Activated CD4-positive, alpha-beta T cell treated with anti-CD3 and anti-CD28 coated beads, Interleukin-2, amount 50 U/mL, for 1 hour (primary cell): ENCODE results near the gene TMEM174.
"Not testable (repeated sequence)": the region's sequence is repeated elsewhere in the genome, so short reads cannot be mapped to it uniquely, and the experiment has no call there.

ENCODE experiments used
- DNase-seq: peaks from one replicate; pipeline ENCODE4 v3.0.0-alpha.2; 2020

Gene TMEM174

DNA sequence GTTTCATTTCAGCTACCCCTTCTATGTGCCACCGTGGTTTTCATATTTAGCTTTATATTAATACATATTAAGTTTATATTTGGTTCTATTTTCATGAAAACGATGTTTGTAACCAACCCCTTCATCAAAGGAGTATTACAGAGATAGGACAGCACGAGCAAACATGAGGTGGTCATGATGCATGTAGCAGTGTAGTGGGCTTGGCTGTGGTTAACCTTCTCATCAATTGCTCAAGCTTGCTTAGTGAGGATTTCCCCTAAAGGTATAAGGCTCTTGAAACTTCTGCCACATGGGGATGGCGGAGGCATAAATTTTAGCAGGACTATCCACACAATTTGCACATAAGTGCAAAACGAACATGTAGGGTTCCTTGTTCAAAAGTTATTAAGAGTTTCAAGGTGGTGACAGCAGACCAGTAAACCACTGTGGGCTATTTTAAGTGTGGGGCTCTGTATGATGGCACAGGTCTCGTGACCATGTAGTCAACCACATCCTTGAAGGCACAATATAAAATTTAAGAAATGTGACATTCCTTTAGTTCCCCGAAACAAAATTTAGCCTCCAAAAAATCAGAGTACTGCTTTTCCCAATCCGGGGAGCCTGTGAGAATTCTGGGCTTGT lies 24.8 kb downstream of the TMEM174 start:
- no peak for DNase-seq

DNA sequence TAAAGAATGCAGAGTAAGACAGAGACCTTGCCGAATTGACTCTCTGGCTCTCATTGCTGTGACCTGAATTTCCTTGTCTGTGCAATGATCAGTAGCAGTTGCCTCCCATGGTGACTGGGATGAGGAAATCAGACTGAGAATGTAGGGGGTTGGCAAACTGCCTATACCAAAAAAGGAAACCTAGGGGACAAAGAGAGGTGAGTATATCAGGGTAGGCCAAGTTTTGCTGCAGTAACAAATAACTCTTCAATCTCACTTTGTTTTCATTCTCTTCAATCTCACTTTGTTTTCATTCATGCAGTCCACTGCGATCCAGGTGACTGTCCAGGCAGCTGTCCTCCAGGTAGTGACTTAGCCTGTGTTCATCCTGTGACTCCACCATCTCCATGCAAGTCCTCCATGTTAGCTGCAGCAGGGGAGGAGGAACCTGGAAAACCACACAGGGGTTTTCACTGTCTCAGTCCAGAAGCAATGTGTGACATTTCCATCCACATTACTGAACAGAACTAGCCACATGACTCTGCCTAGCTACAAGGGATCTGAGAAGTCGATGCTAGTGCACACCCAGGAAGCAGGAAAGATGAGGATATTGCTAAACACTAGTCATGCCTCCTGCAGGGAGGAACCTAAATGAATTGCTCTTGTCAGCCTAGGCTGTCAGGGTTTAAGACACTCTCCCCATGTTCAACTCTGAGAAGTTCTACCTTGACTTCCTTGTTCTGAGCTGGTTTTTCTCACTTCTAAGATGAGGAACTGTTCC lies 26.0 kb downstream of the TMEM174 start:
- DNase-seq, result no peak

DNA sequence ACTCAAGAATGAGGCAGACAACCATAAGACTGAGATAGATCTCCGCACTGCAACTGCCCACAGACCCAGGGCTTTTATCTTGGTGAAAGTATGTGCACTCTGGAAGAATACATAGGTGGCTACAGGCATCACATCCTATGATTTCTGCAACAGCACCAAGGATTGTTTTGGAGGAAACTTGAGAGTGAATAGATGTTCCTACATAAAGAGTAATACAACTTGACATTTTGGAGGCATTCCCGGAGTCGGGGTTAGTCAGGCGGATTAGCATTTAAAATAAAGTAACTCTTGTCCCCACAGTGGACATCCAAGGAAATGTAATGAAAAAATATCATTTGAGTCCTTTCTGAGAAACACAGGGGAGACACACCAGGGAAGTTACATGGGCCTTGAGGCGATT lies 26.7 kb downstream of the TMEM174 start:
- no peak for DNase-seq

DNA sequence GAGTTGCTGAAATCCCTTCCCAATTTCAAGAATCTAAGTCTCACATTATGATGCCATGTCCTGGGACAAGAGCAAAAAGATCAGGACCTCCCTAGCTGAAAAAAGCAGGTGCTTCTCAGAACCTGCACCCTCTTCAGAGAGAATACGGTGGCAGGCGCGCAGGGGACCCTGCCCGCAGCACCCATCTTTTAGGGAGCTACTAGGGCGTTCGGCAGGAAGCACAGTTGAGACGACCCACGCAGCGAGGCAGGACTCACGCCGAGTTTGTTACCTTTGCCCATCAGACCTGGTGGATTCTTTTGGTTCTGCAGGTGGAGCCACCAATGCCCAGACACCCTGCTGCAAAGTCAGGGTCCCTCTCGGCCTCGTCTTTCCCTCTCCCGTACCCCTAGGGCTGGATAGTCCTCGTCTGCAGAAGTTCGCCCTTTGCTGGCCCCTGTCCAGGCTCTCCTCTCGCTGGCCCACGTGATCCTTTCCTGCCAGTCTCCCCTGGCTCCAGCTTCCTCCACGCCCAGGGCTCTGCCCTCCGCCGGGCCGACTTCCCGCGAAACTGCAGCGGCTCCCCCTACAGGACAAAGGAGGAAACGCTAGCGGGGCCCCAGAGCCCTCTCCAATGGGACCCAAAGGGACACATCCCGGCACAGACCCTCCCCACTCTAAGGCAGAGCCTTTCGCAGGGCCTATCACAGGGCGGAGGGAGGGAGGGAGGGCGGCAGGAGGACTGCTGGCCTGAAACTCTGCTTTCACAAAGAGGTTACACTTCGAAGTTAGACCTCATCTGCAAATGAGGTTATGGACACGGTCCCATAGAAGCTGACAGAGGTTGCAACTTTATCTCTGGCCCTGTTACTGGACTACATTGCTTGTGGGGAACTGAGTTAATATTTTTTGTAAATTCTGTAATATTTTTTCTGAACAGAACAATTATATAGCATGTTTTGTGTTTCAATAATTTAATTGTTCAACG lies 28.8 kb downstream of the TMEM174 start:
- peak; percentile 66 for DNase-seq

DNA sequence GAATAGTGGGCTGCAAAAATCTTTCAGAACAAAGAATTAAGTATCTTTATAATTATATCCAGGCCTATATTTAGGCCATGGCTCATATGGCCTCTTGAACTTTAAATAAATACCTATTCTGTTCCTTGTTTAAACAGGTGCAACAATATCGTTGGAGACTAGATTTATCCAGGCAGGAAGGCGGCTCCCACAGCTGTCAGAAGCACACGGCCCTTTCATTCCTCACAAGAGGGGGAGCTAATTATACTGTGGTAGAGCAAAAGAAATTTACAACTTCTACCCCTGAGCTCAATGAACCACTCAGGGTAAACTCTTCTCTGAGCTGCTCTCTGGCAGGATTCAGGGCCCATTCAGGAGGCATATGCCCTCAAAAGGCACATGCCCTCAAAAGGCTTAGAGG lies 31.3 kb downstream of the TMEM174 start:
- no peak for DNase-seq

DNA sequence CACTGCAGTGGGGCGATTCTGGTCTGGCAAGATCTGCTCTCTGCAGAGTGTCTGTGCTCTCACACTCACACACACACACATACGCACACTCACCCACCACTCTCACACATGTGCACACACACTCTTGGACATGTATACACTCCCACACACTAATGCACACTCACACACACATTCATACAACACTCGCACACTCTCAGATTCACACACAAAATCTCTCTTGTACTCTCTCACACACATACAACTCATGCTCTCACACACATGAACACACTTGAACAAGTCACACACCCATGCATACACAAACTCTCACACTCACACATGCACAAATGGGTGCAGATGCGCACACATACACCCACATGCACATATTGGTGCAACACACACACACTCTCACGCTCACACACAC lies 31.7 kb downstream of the TMEM174 start:
- DNase-seq, result no peak

DNA sequence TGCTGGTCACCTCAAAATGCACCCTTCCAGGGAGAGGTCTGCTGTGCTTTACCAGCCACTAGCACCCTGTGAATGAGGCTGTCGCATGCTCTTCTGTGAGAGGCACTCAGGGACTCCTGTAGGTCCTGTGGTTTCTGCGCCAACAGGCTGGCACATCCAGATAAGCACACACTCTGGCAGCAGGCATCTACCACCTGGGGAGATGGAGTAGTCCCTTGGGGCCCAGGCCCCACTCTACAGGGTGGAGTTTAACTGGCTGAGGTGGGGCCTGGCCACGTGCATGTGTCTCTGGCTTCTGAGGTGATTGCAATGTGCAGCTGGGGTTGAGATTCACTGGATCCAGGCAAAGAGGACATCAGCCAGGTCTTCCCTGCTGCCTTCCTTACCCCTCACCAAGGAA lies 32.3 kb downstream of the TMEM174 start:
- no peak for DNase-seq

DNA sequence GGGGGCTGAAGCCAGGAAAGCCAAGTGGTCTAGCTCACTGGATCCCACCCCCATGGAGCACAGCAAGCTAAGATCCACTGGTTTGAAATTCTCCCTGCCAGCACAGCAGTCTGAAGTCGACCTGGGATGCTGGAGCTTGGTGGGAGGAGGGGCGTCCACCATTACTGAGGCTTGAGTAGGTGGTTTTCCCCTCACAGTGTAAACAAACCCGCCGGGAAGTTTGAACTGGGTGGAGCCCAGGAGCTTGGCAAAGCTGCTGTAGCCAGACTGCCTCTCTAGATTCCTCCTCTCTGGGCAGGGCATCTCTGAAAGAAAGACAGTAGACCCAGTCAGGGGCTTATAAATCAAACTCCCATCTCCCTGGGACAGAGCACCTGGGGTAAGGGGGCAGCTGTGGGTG lies 34.2 kb downstream of the TMEM174 start:
- DNase-seq, result not testable (repeated sequence)

DNA sequence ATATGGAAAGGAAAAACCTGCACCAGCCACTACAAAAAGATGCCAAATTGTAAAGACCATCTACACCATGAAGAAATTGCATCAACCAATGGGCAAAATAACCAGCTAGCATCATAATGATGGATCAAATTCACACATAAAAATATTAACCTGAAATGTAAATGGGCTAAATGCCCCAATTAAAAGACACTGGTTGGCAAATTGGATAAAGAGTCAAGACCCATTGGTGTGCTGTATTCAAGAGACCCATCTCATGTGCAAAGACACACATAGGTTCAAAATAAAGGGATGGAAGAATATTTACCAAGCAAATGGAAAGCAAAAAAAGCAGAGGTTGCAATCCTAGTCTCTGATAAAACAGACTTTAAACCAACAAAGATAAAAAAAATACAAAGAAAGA lies 36.1 kb downstream of the TMEM174 start:
- not testable (repeated sequence) for DNase-seq

DNA sequence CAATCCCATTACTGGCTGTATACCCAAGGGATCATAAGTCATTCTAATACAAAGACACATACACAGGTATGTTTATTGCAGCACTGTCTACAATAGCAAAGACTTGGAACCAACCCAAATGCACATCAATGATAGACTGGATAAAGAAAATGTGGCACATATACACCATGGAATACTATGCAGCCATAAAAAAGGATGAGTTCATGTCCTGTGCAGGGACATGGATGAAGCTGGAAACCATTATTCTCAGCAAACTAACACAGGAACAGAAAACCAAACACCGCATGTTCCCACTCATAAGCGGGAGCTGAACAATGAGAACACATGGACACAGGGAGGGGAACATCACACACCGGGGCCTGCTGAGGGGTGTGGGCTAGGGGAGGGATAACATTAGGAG lies 39.7 kb downstream of the TMEM174 start:
- DNase-seq, result not testable (repeated sequence)

DNA sequence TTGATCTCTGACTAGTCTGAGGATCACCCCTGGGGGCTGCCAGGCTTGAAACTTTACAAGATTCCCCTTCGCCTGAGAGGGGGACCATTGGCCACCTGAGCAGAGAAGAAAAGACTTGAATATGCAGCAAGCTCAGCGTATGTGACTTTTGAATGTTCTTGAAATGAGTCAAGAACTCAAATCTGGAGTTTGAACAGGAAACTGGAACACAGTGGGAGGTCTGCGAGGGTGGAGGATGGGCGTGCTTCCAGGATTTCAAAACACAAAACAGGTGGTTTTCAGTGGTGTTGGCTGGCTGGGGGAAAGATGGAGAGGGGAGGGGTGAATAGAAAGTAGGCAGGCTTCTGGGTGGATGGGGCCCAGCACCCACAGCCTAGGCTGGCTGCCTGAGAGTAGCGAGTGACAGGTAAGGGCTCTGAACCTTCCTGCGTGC lies 40.6 kb downstream of the TMEM174 start:
- no peak for DNase-seq

DNA sequence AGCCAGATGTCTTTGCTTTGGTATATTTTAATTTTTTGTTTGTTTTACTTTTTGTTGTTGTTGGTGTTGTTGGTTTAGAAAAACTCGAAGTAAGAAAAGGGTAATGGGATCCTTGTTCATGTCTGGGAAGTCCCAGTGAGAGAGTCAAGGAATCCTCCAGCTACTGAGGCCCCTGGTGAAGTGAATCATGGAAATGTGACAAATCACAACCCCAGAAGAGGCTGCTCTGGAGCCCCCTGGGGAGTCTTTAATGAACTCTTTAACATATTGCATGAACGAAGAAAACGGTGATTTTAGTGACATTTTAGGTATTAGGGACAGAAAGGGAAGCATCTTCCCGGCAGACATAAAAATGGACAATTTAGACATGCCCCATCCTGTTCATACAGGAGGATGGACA lies 41.3 kb downstream of the TMEM174 start:
- no peak for DNase-seq

DNA sequence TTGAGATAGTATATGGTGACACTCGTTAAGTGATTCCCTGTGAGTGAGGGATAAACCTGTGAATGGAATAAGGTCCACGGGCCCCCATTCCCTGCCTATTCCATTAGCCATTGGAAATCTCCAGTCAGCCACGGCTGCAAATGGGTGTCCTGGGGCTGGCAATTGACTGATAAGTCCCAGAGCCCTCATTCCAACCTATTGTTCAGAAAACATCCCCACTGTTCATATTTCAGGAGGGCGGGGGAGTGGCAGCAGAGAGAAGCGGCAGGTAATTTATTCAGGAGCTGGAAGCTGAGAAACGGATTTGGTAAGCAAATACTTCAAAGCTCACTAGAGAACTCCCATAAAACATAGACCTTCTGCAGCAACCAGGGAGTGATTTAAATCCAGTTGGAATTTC lies 42.0 kb downstream of the TMEM174 start:
- DNase-seq, result no peak

DNA sequence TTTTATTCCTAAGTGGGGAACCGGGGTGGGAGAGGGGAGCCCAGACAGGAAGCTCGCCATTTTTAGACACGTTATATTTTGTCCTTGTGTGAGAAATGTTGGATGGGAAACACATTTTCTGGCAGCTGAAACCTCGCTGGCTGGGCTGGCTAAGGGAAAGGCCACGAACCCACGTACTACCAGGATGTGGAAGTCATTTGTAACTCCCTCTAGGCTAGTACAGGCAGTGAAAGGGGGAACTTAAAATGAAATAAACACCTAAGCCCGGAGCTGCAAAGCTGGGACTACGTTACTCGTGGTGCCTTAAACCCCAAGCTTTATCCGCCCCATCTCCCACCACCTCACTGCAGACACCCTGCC lies 42.5 kb downstream of the TMEM174 start:
- DNase-seq, result no peak

DNA sequence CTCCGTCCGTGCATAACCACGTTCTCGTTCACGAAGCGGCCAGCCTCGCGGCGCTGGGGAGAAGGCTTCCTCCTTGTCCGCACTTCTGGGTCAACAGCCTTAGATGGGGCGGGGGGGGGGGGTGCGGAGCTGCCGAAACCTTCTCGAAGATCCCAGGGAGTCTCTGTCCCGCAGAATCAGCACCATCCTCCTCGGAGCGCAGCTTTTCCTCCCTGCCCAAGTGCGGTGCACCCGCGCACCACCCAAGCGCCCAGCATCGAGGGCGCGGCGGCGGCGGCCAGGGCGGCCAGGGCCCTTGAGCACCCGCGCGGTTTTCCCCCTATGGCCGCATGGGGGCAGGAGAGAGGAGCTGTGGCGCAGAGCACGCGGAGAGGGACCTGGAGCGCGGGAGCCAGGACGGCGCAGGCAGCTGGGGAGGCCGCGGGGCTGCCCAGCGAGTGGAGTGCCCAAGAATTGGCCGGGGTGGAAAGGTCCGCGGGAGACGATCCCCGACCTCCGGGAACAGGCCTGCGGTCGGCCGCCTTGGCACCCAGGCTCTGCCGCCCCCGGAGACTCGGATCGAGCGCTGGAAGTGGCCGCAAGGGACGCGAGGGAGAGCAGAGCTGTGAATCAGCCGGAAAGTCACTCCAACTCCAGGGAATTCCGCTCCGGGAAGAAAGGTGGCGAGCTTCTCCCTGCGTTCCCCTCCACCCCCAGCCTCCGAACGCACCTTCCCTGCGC lies 43.1 kb downstream of the TMEM174 start:
- peak; percentile 55 for DNase-seq

DNA sequence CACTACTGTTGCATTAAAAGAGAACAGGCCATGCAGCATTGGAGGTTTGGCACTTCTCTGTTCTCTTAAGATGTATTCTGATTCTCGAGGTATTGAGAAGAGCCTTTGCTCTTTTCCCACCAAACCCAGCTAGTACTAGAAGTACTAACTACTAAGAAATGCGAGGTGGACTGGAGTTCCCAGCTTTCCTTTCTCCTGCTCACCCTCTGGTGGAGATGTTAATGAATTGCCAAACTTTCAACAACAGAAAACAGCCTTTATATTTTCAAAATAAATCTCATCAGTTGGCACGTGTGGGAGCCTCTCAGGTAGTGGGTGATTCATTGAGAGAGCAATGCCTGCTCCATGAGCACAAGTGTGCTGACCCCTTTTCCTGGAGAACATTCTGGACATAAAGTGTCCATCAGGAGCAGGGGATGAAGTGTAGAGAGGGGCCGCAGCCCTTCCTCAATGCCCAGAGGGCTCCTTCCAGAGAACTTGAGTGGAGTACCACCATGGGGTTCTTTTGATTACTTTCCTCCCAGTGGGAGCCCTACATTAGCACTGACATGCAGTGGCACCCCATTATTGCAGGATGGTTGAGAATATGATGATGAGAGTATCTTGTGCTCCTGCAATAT lies 45.7 kb downstream of the TMEM174 start:
- no peak for DNase-seq

DNA sequence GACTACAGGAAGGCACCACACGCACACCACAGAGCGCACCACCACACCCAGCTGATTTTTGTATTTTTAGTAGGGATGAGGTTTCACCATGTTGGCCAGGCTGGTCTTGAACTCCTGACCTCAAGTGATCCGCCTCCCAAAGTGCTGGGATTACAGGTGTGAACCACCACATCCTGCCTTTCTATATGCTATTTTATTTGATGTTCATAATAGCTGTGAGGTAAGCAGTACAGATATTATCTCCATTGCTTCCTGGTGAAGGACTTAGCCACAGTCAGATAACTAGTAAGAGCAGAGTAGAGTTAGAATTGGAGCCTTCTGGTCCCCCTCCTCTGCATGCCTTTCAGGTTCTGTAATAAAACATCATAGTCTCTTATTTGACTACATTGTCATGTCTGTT lies 46.3 kb downstream of the TMEM174 start:
- DNase-seq, result not testable (repeated sequence)

DNA sequence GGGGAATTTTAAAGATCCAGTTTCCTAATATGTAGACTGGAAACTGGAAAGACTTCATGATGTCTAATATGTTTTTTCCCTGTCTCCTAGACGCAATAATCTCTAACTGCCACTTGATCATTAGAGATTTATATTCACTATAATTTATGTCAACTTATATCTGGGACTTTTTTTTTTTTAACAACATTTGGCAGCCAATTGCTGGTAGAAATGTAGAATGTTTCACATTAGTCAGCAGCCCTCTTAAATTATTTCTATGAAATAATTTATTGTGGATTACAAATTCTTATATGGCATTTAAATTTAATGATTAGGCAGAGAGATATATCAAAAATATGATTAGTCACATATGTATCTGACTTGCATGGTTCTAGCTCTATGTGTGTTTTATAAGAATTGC lies 48.2 kb downstream of the TMEM174 start:
- no peak for DNase-seq

DNA sequence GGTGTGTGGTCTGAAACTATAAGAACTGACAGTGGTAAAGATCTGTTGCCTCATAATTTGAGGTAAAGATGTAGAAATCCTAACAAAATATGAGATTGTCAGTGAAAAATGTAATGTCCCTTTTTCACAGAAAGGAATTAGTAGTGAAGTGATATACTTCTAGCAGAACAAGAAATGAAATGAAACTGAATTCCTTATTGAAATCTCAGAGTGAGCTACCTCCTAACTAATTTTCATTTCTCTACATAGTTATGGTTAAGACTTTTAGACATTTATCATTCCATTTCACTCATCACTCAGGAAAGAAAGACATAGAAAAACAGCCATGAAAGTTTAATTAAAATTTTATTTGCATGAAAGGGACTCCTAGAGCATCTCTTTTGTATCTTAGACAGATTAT lies 48.7 kb downstream of the TMEM174 start:
- DNase-seq, result no peak

DNA sequence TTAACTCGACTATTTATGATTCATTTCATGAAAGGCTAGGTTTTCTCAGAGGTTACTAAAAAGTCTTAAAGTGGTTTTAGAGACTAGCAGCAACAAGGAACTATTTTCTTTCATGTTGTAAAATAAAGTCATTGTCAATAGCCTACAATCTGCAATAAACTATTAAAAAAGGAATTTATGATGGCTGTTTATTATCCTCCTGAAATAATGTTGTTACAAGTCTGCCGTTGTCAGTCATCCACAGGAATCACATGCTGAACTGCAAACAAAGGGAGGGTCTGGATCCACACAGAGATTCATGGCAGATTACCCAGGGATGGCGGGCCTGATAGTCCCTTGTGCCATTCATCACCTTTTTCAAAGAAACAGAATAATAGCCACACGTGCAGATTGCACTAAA lies 49.2 kb downstream of the TMEM174 start:
- DNase-seq, result no peak
